HepG2 (cell line): ENCODE data around the gene MTF2. TPM values are rescaled to one million over a fixed set of nuclear protein-coding genes. Genes with fewer than 3 reads are reported as not detected.

Experiments
- ADNP ChIP-seq: sonication (generic); formaldehyde crosslinking; IDR thresholded peaks from 2 replicates; pipeline ENCODE4 v1.4.0; 2020; ENCODE audit warnings: missing genetic modification reagents
- ARHGAP35 ChIP-seq: sonication (generic); formaldehyde crosslinking; IDR thresholded peaks from 2 replicates; pipeline ENCODE4 v1.9.0; 2022; ENCODE audit warnings: mild to moderate bottlenecking, inconsistent platforms, moderate library complexity, missing genetic modification reagents, borderline replicate concordance
- FOSL2 ChIP-seq: sonication (generic); formaldehyde crosslinking; IDR thresholded peaks from 2 replicates; pipeline ENCODE4 v1.4.0; 2020; ENCODE audit warnings: missing genetic modification reagents
- GABPB1 ChIP-seq: IDR thresholded peaks from 2 replicates; pipeline ENCODE4 v1.6.1; 2016; ENCODE audit warnings: mild to moderate bottlenecking, missing genetic modification reagents, moderate library complexity, missing compliant biosample characterization
- HOXA7 ChIP-seq: sonication (generic); formaldehyde crosslinking; IDR thresholded peaks from 2 replicates; pipeline ENCODE4 v1.8.1; 2022; ENCODE audit warnings: mild to moderate bottlenecking, missing genetic modification reagents, moderate library complexity
- KAT7 ChIP-seq: IDR thresholded peaks from 2 replicates; pipeline ENCODE4 v1.6.1; 2018; ENCODE audit warnings: borderline replicate concordance, missing compliant biosample characterization
- KDM5A ChIP-seq: fragments of 200-600 bp; sonication (generic); IDR thresholded peaks from 2 replicates; pipeline ENCODE4 v1.7.0; 2018; ENCODE audit warnings: antibody characterized with exemption, mild to moderate bottlenecking, low read length, borderline replicate concordance
- PAWR ChIP-seq: sonication (generic); formaldehyde crosslinking; IDR thresholded peaks from 2 replicates; pipeline ENCODE4 v1.4.0; 2020; ENCODE audit warnings: missing genetic modification reagents, mild to moderate bottlenecking, borderline replicate concordance
- POGZ ChIP-seq: sonication (generic); formaldehyde crosslinking; IDR thresholded peaks from 2 replicates; pipeline ENCODE4 v1.4.0; 2020; ENCODE audit warnings: mild to moderate bottlenecking, missing genetic modification reagents
- RBAK ChIP-seq: sonication (generic); formaldehyde crosslinking; IDR thresholded peaks from 2 replicates; pipeline ENCODE4 v1.5.1; 2020; ENCODE audit warnings: mild to moderate bottlenecking, missing genetic modification reagents
- SCMH1 ChIP-seq: sonication (generic); formaldehyde crosslinking; IDR thresholded peaks from 2 replicates; pipeline ENCODE4 v1.9.0; 2021; ENCODE audit warnings: missing genetic modification reagents, mild to moderate bottlenecking, borderline replicate concordance
- SYNCRIP ChIP-seq: fragments of 200-400 bp; formaldehyde crosslinking; IDR thresholded peaks from 2 replicates; pipeline ENCODE4 v1.6.1; 2018; ENCODE audit warnings: mild to moderate bottlenecking, low read depth, low read length; ENCODE audit not compliant: insufficient read depth
- TBX2 ChIP-seq: sonication (generic); formaldehyde crosslinking; IDR thresholded peaks from 2 replicates; pipeline ENCODE4 v1.5.0; 2020; ENCODE audit warnings: missing genetic modification reagents, mild to moderate bottlenecking, borderline replicate concordance
- TRIM24 ChIP-seq: sonication (generic); formaldehyde crosslinking; IDR thresholded peaks from 2 replicates; pipeline ENCODE4 v1.8.0; 2022; ENCODE audit warnings: mild to moderate bottlenecking, missing genetic modification reagents
- ZBTB20 ChIP-seq: sonication (generic); formaldehyde crosslinking; IDR thresholded peaks from 2 replicates; pipeline ENCODE4 v1.8.1; 2023; ENCODE audit warnings: missing genetic modification reagents, low read depth, mild to moderate bottlenecking, borderline replicate concordance
- ZFP62 ChIP-seq: sonication (generic); formaldehyde crosslinking; IDR thresholded peaks from 2 replicates; pipeline ENCODE4 v1.4.0; 2020; ENCODE audit warnings: missing genetic modification reagents
- ZMYM3 ChIP-seq: sonication (generic); formaldehyde crosslinking; IDR thresholded peaks from 2 replicates; pipeline ENCODE4 v1.5.1; 2020; ENCODE audit warnings: mild to moderate bottlenecking, missing genetic modification reagents
- ZNF383 ChIP-seq: sonication (generic); formaldehyde crosslinking; IDR thresholded peaks from 2 replicates; pipeline ENCODE4 v1.4.0; 2020; ENCODE audit warnings: missing genetic modification reagents, mild to moderate bottlenecking, borderline replicate concordance
- ZNF430 ChIP-seq: sonication (generic); formaldehyde crosslinking; IDR thresholded peaks from 2 replicates; pipeline ENCODE4 v1.9.0; 2021; ENCODE audit warnings: mild to moderate bottlenecking, missing genetic modification reagents
- ZNF670 ChIP-seq: sonication (generic); formaldehyde crosslinking; IDR thresholded peaks from 2 replicates; pipeline ENCODE4 v1.8.0; 2022; ENCODE audit warnings: mild to moderate bottlenecking, missing genetic modification reagents, borderline replicate concordance
- ZNF724P ChIP-seq: sonication (generic); formaldehyde crosslinking; IDR thresholded peaks from 2 replicates; pipeline ENCODE4 v1.8.0; 2022; ENCODE audit warnings: missing genetic modification reagents, borderline replicate concordance
- ZNF775 ChIP-seq: sonication (generic); formaldehyde crosslinking; IDR thresholded peaks from 2 replicates; pipeline ENCODE4 v1.4.0; 2020; ENCODE audit warnings: missing genetic modification reagents, mild to moderate bottlenecking, moderate library complexity, borderline replicate concordance
- ZNF777 ChIP-seq: sonication (generic); formaldehyde crosslinking; IDR thresholded peaks from 2 replicates; pipeline ENCODE4 v1.4.0; 2020; ENCODE audit warnings: missing genetic modification reagents
- ZSCAN21 ChIP-seq: sonication (generic); formaldehyde crosslinking; IDR thresholded peaks from 2 replicates; pipeline ENCODE4 v1.8.0; 2022; ENCODE audit warnings: mild to moderate bottlenecking, missing genetic modification reagents, moderate library complexity, borderline replicate concordance
- polyA plus RNA-seq, 8 experiments: library from polyadenylated mRNA; depleted of rRNA in 3 of 8; stranded (reverse) in 7 of 8; unstranded in 1 of 8; fragments of >200 nt; fragmentation: Illumina TruSeq in 4 of 8; extraction: Trizol in 4 of 8; gene quantifications; 2 replicates each; pipeline versions ENCODE4 v1.2.1 to v1.2.3, GENCODE V29; 2011 to 2016; ENCODE audit warnings: low read depth in 4 of 8, missing spikeins in 1 of 8, mixed read lengths in 1 of 8; ENCODE audit not compliant: insufficient read depth in 1 of 8
- total RNA-seq, 5 experiments: library from RNA; depleted of rRNA; stranded (reverse); fragments of >200 nt; fragmentation: Illumina TruSeq; extraction: Trizol; gene quantifications; 2 replicates each; pipeline ENCODE4 v1.2.3, GENCODE V29; 2016; ENCODE audit warnings: low read depth in 1 of 5
- TF ChIP-seq, protein P1 (sequence below): sonication (generic); formaldehyde crosslinking; IDR thresholded peaks from 2 replicates; pipeline ENCODE4 v1.5.0; 2020; ENCODE audit warnings: missing genetic modification reagents
- TF ChIP-seq, protein P2 (sequence below): sonication (generic); formaldehyde crosslinking; IDR thresholded peaks from 2 replicates; pipeline ENCODE4 v1.4.0; 2020; ENCODE audit warnings: mild to moderate bottlenecking, low read depth, missing genetic modification reagents
- TF ChIP-seq, protein P3 (sequence below): sonication (generic); formaldehyde crosslinking; IDR thresholded peaks from 2 replicates; pipeline ENCODE4 v1.4.0; 2020; ENCODE audit warnings: missing genetic modification reagents

The MTF2 gene
- total and polyA plus RNA-seq, 2 of the 13 experiments (the other 11 are each of a cell fraction or from before 2014, with no cell fraction given) = 48.7 to 53.9 TPM

DNA sequence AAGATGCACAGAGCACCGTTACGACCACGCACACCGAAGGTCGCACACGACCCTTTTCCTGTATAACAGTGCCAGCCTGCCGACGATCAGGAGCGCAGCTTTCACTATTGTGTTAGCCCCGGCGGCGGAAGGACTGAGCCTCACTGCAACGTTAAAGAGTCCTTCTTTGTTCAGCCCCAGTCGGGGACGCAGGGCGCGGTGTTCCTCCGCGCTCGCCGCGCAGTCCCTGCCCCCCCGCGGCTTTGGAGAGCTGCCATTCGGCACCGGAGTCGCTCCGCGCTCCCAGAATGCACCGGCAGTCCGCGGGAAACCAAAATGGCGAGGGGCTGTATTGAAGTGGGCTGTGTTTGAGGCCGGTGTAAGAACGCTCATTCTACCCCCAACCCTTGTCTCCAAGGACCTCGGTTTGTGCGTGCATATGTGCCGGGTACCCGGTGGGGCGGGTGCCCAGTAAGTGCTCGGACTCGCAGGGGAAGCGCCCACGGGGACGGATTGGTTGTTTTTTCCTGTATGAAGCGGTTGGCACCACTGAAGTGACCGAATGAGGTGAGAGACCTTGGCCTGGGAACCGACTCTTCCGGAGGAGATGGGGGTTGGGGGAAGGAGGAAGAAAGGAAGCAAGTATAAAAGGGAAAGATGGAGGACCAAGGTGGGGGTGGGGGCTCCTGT lies at the start of gene MTF2 (continued):
- TF ChIP-seq SCMH1 (no peak), ZMYM3 (CRISPR knock-in tag) (peak; percentile 95), SYNCRIP (no peak), ZBTB20 (CRISPR knock-in tag) (peak; percentile 96), ARHGAP35 (CRISPR knock-in tag) (peak; percentile 97), TRIM24 (CRISPR knock-in tag) (peak; percentile 69), ZFP62 (CRISPR knock-in tag) (peak; percentile 86; the same call in 1 of the 2 replicates), ZNF430 (CRISPR knock-in tag) (peak; percentile 97), GABPB1 (peak; percentile 93), HOXA7 (CRISPR knock-in tag) (0 out of 2 replicates have a peak, but pooled peaks have one; percentile 72), ZSCAN21 (CRISPR knock-in tag) (peak; percentile 99), ZNF724P (CRISPR knock-in tag) (peak; percentile 98), RBAK (CRISPR knock-in tag) (no peak; the same call in 1 of the 2 replicates), TBX2 (CRISPR knock-in tag) (peak; percentile 95), ZNF670 (CRISPR knock-in tag) (peak; percentile 100), POGZ (CRISPR knock-in tag) (peak; percentile 100), KAT7 (CRISPR knock-in tag) (peak; percentile 99), ZNF777 (CRISPR knock-in tag) (peak; percentile 70), KDM5A (peak; percentile 94), PAWR (CRISPR knock-in tag) (0 out of 2 replicates have a peak, but pooled peaks have one; percentile 43), FOSL2 (CRISPR knock-in tag) (peak; percentile 79), ZNF383 (CRISPR knock-in tag) (no peak), ADNP (CRISPR knock-in tag) (0 out of 2 replicates have a peak, but pooled peaks have one; percentile 67), ZNF775 (CRISPR knock-in tag) (no peak)
- TF ChIP-seq, protein P1, sequence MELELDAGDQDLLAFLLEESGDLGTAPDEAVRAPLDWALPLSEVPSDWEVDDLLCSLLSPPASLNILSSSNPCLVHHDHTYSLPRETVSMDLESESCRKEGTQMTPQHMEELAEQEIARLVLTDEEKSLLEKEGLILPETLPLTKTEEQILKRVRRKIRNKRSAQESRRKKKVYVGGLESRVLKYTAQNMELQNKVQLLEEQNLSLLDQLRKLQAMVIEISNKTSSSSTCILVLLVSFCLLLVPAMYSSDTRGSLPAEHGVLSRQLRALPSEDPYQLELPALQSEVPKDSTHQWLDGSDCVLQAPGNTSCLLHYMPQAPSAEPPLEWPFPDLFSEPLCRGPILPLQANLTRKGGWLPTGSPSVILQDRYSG (CRISPR knock-in tag) = peak; percentile 90; the same call in 1 of the 2 replicates
- TF ChIP-seq, protein P2, sequence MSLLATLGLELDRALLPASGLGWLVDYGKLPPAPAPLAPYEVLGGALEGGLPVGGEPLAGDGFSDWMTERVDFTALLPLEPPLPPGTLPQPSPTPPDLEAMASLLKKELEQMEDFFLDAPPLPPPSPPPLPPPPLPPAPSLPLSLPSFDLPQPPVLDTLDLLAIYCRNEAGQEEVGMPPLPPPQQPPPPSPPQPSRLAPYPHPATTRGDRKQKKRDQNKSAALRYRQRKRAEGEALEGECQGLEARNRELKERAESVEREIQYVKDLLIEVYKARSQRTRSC (CRISPR knock-in tag) = peak; percentile 93; the same call in 1 of the 2 replicates
- TF ChIP-seq, protein P3, sequence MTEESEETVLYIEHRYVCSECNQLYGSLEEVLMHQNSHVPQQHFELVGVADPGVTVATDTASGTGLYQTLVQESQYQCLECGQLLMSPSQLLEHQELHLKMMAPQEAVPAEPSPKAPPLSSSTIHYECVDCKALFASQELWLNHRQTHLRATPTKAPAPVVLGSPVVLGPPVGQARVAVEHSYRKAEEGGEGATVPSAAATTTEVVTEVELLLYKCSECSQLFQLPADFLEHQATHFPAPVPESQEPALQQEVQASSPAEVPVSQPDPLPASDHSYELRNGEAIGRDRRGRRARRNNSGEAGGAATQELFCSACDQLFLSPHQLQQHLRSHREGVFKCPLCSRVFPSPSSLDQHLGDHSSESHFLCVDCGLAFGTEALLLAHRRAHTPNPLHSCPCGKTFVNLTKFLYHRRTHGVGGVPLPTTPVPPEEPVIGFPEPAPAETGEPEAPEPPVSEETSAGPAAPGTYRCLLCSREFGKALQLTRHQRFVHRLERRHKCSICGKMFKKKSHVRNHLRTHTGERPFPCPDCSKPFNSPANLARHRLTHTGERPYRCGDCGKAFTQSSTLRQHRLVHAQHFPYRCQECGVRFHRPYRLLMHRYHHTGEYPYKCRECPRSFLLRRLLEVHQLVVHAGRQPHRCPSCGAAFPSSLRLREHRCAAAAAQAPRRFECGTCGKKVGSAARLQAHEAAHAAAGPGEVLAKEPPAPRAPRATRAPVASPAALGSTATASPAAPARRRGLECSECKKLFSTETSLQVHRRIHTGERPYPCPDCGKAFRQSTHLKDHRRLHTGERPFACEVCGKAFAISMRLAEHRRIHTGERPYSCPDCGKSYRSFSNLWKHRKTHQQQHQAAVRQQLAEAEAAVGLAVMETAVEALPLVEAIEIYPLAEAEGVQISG (CRISPR knock-in tag) = peak; percentile 97
